ENCODE results near the gene PANK4.
"Not testable (repeated sequence)": the region's sequence is repeated elsewhere in the genome, so short reads cannot be mapped to it uniquely, and the experiment has no call there.

PANK4 gene

GRCh38 chr1:2525920-2526823, at the start of gene PANK4:
Gene PANK4, minus strand, starts transcription at chr1:2526596. Its CDS starts 9 bp downstream, at chr1:2526587.
- peak; percentile 69 to 73 for DNase-seq (ENCODE audit: low read depth in 2 of 2)

- DNase-seq (ENCODE audit: low read depth in 2 of 2) = no peak
Measured at GRCh38 chr1:2574350-2574749, 48.0 kb upstream of the PANK4 start.

- DNase-seq (ENCODE audit: low read depth in 2 of 2) = no peak
Measured at GRCh38 chr1:2573250-2573920, 47.0 kb upstream of the PANK4 start.

GRCh38 chr1:2571348-2571747, 45.0 kb upstream of the PANK4 start:
- no peak for DNase-seq (ENCODE audit: low read depth in 2 of 2)

GRCh38 chr1:2570332-2570731, 43.9 kb upstream of the PANK4 start:
- no peak for DNase-seq (ENCODE audit: low read depth in 2 of 2)

GRCh38 chr1:2569703-2570102, 43.3 kb upstream of the PANK4 start:
- DNase-seq (ENCODE audit: low read depth in 2 of 2) = not testable (repeated sequence)

GRCh38 chr1:2569060-2569459, 42.7 kb upstream of the PANK4 start:
- DNase-seq (ENCODE audit: low read depth in 2 of 2) = no peak

- not testable (repeated sequence) for DNase-seq (ENCODE audit: low read depth in 2 of 2)
Measured at GRCh38 chr1:2568187-2568816, 41.9 kb upstream of the PANK4 start.

- no peak for DNase-seq (ENCODE audit: low read depth in 2 of 2)
Measured at GRCh38 chr1:2567083-2567679, 40.8 kb upstream of the PANK4 start.

GRCh38 chr1:2566101-2567045, 40.0 kb upstream of the PANK4 start:
- DNase-seq (ENCODE audit: low read depth in 2 of 2) = no peak

GRCh38 chr1:2564815-2565374, 38.5 kb upstream of the PANK4 start:
- no peak for DNase-seq (ENCODE audit: low read depth in 2 of 2)

- no peak for DNase-seq (ENCODE audit: low read depth in 2 of 2)
Measured at GRCh38 chr1:2564006-2564814, 37.8 kb upstream of the PANK4 start.

- DNase-seq (ENCODE audit: low read depth in 2 of 2) = no peak
Measured at GRCh38 chr1:2563205-2563604, 36.8 kb upstream of the PANK4 start.

- no peak for DNase-seq (ENCODE audit: low read depth in 2 of 2)
Measured at GRCh38 chr1:2561898-2562895, 35.8 kb upstream of the PANK4 start.

GRCh38 chr1:2561446-2561845, 35.0 kb upstream of the PANK4 start:
- DNase-seq (ENCODE audit: low read depth in 2 of 2) = no peak

- DNase-seq (ENCODE audit: low read depth in 2 of 2) = no peak
Measured at GRCh38 chr1:2560299-2561073, 34.1 kb upstream of the PANK4 start.

- no peak for DNase-seq (ENCODE audit: low read depth in 2 of 2)
Measured at GRCh38 chr1:2559509-2560298, 33.3 kb upstream of the PANK4 start.
